Left lung (tissue), 10 donors: ENCODE measurements around the gene MFAP1. TPM values are rescaled to one million over a fixed set of nuclear protein-coding genes. Genes with fewer than 3 reads are reported as not detected.

Source experiments
- ATAC-seq: fragments of 200-7000 bp; cut with Tn5 transposase; one replicate; pipeline ENCODE4 v1.9.1; 2020; ENCODE audit warnings: moderate library complexity
- DNase-seq, 4 donors: peaks; one replicate each; pipeline ENCODE4 v3.0.0-alpha.2; 2013 to 2020
- H3K27ac ChIP-seq, 2 donors: fragments of 200-600 bp; sonication (generic) in 1 of 2; one replicate each; pipeline versions ENCODE4 v1.5.0 to v1.8.0; 2020 to 2021
- H3K27me3 ChIP-seq, 2 donors: fragments of 200-600 bp; sonication (generic) in 1 of 2; one replicate each; pipeline versions ENCODE4 v1.5.0 to v1.8.0; 2020 to 2021
- H3K36me3 ChIP-seq, 2 donors: fragments of 200-600 bp; sonication (generic) in 1 of 2; one replicate each; pipeline versions ENCODE4 v1.5.0 to v1.8.0; 2020 to 2021
- H3K4me1 ChIP-seq, 2 donors: fragments of 200-600 bp; one replicate each; pipeline ENCODE4 v1.8.0; 2021
- H3K4me3 ChIP-seq, 2 donors: fragments of 200-600 bp; sonication (generic) in 1 of 2; one replicate each; pipeline versions ENCODE4 v1.5.0 to v1.8.0; 2020 to 2021; ENCODE audit warnings: mild to moderate bottlenecking in 1 of 2
- H3K9me3 ChIP-seq, 2 donors: fragments of 200-600 bp; sonication (generic) in 1 of 2; one replicate each; pipeline versions ENCODE4 v1.5.0 to v1.8.0; 2020 to 2021
- CTCF ChIP-seq, 2 donors: fragments of 200-600 bp; sonication (generic) in 1 of 2; IDR thresholded peaks; one replicate each; pipeline versions ENCODE4 v1.5.0 to v1.8.0; 2021; ENCODE audit warnings: antibody characterized with exemption in 2 of 2
- intact Hi-C, 2 donors: fragments of 100-400 bp; cut with DNase I; formaldehyde crosslinking; loops; one replicate each; pipeline versions ENCODE4 v1.11.2 to v1.14.2; 2022
- polyA plus RNA-seq, 6 donors: library from polyadenylated mRNA; unstranded; fragments of 120-200 nt; gene quantifications; one replicate each; pipeline ENCODE4 v1.2.1, GENCODE V29; 2013; ENCODE audit not compliant: insufficient read length in 6 of 6
- total RNA-seq, 2 donors: library from RNA; stranded (reverse); fragmentation: NEBNext Ultra II Directional; extraction: Animal tissue kit (Norgen Biotek cat#: 25700); gene quantifications; one replicate each; pipeline ENCODE4 v1.2.1, GENCODE V29; 2021
- donor health status: DM: no; HTN: yes; CAD: no.
- donor health status: DM: no; HTN: no; CAD: no.

MFAP1 gene
- total and polyA plus RNA-seq, 8 donors: 21.9 to 58.6 (median 51.1) TPM

DNA sequence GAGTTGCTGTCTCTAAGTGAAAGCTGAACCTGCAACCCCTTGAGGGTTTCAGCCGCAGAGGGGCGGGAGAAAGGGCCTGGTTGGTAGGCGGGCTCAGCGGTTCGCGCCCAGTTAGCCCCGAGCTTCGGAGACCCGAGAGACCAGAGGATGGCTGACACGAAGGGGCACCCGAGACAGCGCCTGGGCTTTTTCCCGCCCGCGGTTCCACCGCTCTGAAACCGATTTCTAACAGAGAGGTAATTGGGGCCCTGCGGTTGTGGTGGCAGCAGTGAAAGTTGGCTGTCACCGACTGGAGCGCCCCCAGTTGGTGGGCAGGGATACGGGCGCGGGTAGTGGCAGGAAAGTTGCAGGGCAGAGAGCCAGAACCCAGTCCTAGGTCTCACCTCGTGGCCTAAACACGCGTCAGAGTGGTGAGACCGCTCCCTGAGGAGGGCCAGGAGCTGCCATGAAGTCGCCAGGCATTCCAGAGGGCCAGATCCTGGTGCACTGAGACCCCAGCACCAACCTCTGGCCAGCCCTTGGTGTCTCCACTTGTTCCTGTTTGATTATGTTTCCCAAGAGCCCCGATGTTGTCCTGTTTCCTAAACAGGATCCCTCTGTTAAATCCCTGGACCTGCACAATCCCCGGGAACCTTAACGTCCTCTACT lies 47.1 kb downstream of the MFAP1 start:
- Histone ChIP-seq H3K9me3 (no peaks in the 10 kb centered on the region), H3K4me3 (peak overlapping the region; percentile 52 to 71), H3K36me3 (peaks cover 0 to 22% of the 10 kb centered on the region in 2 donors), H3K27me3 (no peaks in the 10 kb centered on the region), H3K27ac (peak overlapping the region; percentile 90 to 92), H3K4me1 (peaks cover 0 to 23% of the 10 kb centered on the region in 2 donors)
- DNase-seq (peak; percentile 72 to 92 (median 78)), ATAC-seq (peak; percentile 79)
- peak; percentile 55 to 71 for TF ChIP-seq CTCF (IDR thresholded peaks at IDR 0.05)
- intact Hi-C loops: no loop called here

- H3K4me3 ChIP-seq: peak within 1 kb of the TSS; percentile 52 to 71
- H3K27me3 ChIP-seq: no peaks in the 10 kb centered on the region
- H3K9me3 ChIP-seq: no peaks in the 10 kb centered on the region
- DNase-seq: peak; percentile 68 to 96 (median 81)
- intact Hi-C loops: no loop called here
- H3K36me3 ChIP-seq: peaks cover 0 to 28% of the 10 kb centered on the region in 2 donors
- TF ChIP-seq CTCF (IDR thresholded peaks at IDR 0.05): no peak
- peak; percentile 92 for ATAC-seq
- peaks cover 0 to 27% of the 10 kb centered on the region in 2 donors for H3K4me1 ChIP-seq
- H3K27ac ChIP-seq: peak within 1 kb of the TSS; percentile 90 to 92
Observed at GRCh38 chr15:43776718-43777266, 47.7 kb downstream of the MFAP1 start, which contains the start of gene ELL3. ELL3 (minus strand) TSS chr15:43776966; CDS start chr15:43776901, 65 bp downstream.

GRCh38 chr15:43776101-43776717 lies 48.3 kb downstream of the MFAP1 start:
- peaks cover 0 to 33% of the 10 kb centered on the region in 2 donors for H3K36me3 ChIP-seq
- peak; percentile 39 for ATAC-seq
- intact Hi-C loops: no loop called here
- no peak for TF ChIP-seq CTCF (IDR thresholded peaks at IDR 0.05)
- peak in 3 of 4 donors; percentile 16 to 80 (median 56) for DNase-seq
- peak overlapping the region; percentile 52 to 71 for H3K4me3 ChIP-seq
- H3K4me1 ChIP-seq: peaks cover 0 to 32% of the 10 kb centered on the region in 2 donors
- peak overlapping the region; percentile 90 to 92 for H3K27ac ChIP-seq
- H3K27me3 ChIP-seq: no peaks in the 10 kb centered on the region
- H3K9me3 ChIP-seq: no peaks in the 10 kb centered on the region

- H3K9me3 ChIP-seq: no peaks in the 10 kb centered on the region
- H3K4me3 ChIP-seq: peak overlapping the region in 1 of 2 donors; percentile 71
- TF ChIP-seq CTCF (IDR thresholded peaks at IDR 0.05): peak in 1 of 2 donors; percentile 12
- DNase-seq: peak in 1 of 4 donors; percentile 54
- peaks cover 0 to 38% of the 10 kb centered on the region in 2 donors for H3K4me1 ChIP-seq
- no peaks in the 10 kb centered on the region for H3K27me3 ChIP-seq
- intact Hi-C loops: no loop called here
- ATAC-seq: peak; percentile 24
- peak overlapping the region; percentile 37 to 92 for H3K27ac ChIP-seq
- peaks cover 0 to 41% of the 10 kb centered on the region in 2 donors for H3K36me3 ChIP-seq
Observed at GRCh38 chr15:43775411-43775965, 49.0 kb downstream of the MFAP1 start.

GRCh38 chr15:43774062-43774461 lies 50.4 kb downstream of the MFAP1 start:
- Histone ChIP-seq H3K9me3 (no peaks in the 10 kb centered on the region), H3K36me3 (peaks cover 0 to 55% of the 10 kb centered on the region in 2 donors), H3K27me3 (no peaks in the 10 kb centered on the region), H3K4me1 (peaks cover 0 to 38% of the 10 kb centered on the region in 2 donors), H3K27ac (no peak overlapping the region), H3K4me3 (no peak overlapping the region)
- no peak for TF ChIP-seq CTCF (IDR thresholded peaks at IDR 0.05)
- intact Hi-C loops: no loop called here
- ATAC-seq (no peak), DNase-seq (no peak)
